Neuronal stem cell (in vitro differentiated cells): ENCODE data around the gene HNRNPA2B1.
"Not testable (repeated sequence)": the region's sequence is repeated elsewhere in the genome, so short reads cannot be mapped to it uniquely, and the experiment has no call there.

Source experiments
- DNase-seq: peaks from one replicate; pipeline ENCODE4 v3.0.0-alpha.2; 2013; ENCODE audit warnings: low spot score
- H2AFZ ChIP-seq: one replicate; pipeline ENCODE4 v1.6.1; 2013; ENCODE audit warnings: mild to moderate bottlenecking, low read length, inconsistent platforms
- H2AK5ac ChIP-seq: 2 replicates; pipeline ENCODE4 v1.6.1; 2013; ENCODE audit warnings: low read depth, mild to moderate bottlenecking, inconsistent platforms, low read length, moderate library complexity, mixed read lengths
- H2BK120ac ChIP-seq: 2 replicates; pipeline ENCODE4 v1.6.1; 2013; ENCODE audit warnings: low read depth, mild to moderate bottlenecking, inconsistent platforms, low read length, moderate library complexity, mixed read lengths
- H2BK12ac ChIP-seq: one replicate; pipeline ENCODE4 v1.6.1; 2013; ENCODE audit warnings: low read length, inconsistent platforms
- H2BK15ac ChIP-seq: 2 replicates; pipeline ENCODE4 v1.6.1; 2013; ENCODE audit warnings: mild to moderate bottlenecking, low read length, inconsistent platforms, mixed read lengths
- H2BK5ac ChIP-seq: one replicate; pipeline ENCODE4 v1.6.1; 2013; ENCODE audit warnings: inconsistent platforms, mild to moderate bottlenecking, low read length, moderate library complexity
- H3K14ac ChIP-seq: one replicate; pipeline ENCODE4 v1.6.1; 2013; ENCODE audit warnings: low read length, inconsistent platforms
- H3K18ac ChIP-seq: 2 replicates; pipeline ENCODE4 v1.6.1; 2013; ENCODE audit warnings: low read length, inconsistent platforms
- H3K23ac ChIP-seq: 2 replicates; pipeline ENCODE4 v1.6.1; 2013; ENCODE audit warnings: low read depth, mild to moderate bottlenecking, mixed read lengths, low read length, inconsistent platforms; ENCODE audit not compliant: poor library complexity
- H3K27ac ChIP-seq: replicated peaks from 3 replicates; pipeline ENCODE4 v1.5.1; 2013; ENCODE audit warnings: low read length, inconsistent platforms
- H3K27me3 ChIP-seq, 3 experiments: 2 replicates each; pipeline ENCODE4 v1.6.1; 2013; ENCODE audit warnings: low read length in 3 of 3, mild to moderate bottlenecking in 2 of 3, inconsistent platforms in 1 of 3, low read depth in 1 of 3, mixed read lengths in 1 of 3, moderate library complexity in 1 of 3; ENCODE audit not compliant: control insufficient read depth in 3 of 3, insufficient read depth in 3 of 3
- H3K36me3 ChIP-seq, 2 donors: replicated peaks in 1 of 2; 2 replicates each; pipeline ENCODE4 v1.6.1; 2013; ENCODE audit warnings: low read length in 2 of 2; ENCODE audit not compliant: control insufficient read depth in 2 of 2, insufficient read depth in 2 of 2
- H3K4ac ChIP-seq: 2 replicates; pipeline ENCODE4 v1.6.1; 2013; ENCODE audit warnings: inconsistent platforms, mild to moderate bottlenecking, low read length, moderate library complexity
- H3K4me1 ChIP-seq, 2 donors: 1 replicate in 1 of 2; 2 replicates in 1 of 2; pipeline ENCODE4 v1.6.1; 2013; ENCODE audit warnings: low read length in 2 of 2, low read depth in 1 of 2; ENCODE audit not compliant: control insufficient read depth in 2 of 2, insufficient read depth in 1 of 2
- H3K4me2 ChIP-seq: one replicate; pipeline ENCODE4 v1.6.1; 2013; ENCODE audit warnings: mild to moderate bottlenecking, low read length, inconsistent platforms; ENCODE audit not compliant: insufficient read depth, poor library complexity, severe bottlenecking
- H3K4me3 ChIP-seq, 2 donors: 2 replicates each; pipeline ENCODE4 v1.5.1; 2013; ENCODE audit warnings: low read length in 2 of 2, mild to moderate bottlenecking in 2 of 2, inconsistent platforms in 1 of 2, moderate library complexity in 1 of 2
- H3K79me1 ChIP-seq: one replicate; pipeline ENCODE4 v1.6.1; 2013; ENCODE audit warnings: low read depth, mild to moderate bottlenecking, inconsistent platforms, low read length, moderate library complexity
- H3K9ac ChIP-seq: one replicate; pipeline ENCODE4 v1.6.1; 2013; ENCODE audit warnings: mild to moderate bottlenecking, low read depth, low read length, inconsistent platforms; ENCODE audit not compliant: poor library complexity
- H3K9me3 ChIP-seq, 2 donors: replicated peaks in 1 of 2; 2 replicates each; pipeline versions ENCODE3 to v1.6.1; 2013; ENCODE audit warnings: low read length in 2 of 2, mild to moderate bottlenecking in 2 of 2, inconsistent platforms in 1 of 2, low read depth in 1 of 2, mixed read lengths in 1 of 2, moderate library complexity in 1 of 2; ENCODE audit not compliant: control insufficient read depth in 2 of 2, insufficient read depth in 1 of 2
- H4K8ac ChIP-seq: one replicate; pipeline ENCODE4 v1.6.1; 2013; ENCODE audit warnings: low read depth, mild to moderate bottlenecking, inconsistent platforms, low read length, moderate library complexity
- H4K91ac ChIP-seq: one replicate; pipeline ENCODE4 v1.6.1; 2013; ENCODE audit warnings: low read length, low read depth, mild to moderate bottlenecking, inconsistent platforms; ENCODE audit not compliant: poor library complexity
- WGBS, 2 donors: extraction: QIAGEN DNeasy Blood & Tissue Kit; methylation state at CpG; one replicate each; pipeline ENCODE4 v1.1.7; 2013; ENCODE audit warnings: missing lambda C conversion rate in 2 of 2, mixed read lengths in 1 of 2; ENCODE audit not compliant: insufficient read length in 2 of 2, insufficient replicate concordance in 1 of 2; ENCODE audit errors: extremely low coverage in 2 of 2; 5-methylcytosine and 5-hydroxymethylcytosine counted together

The HNRNPA2B1 gene

DNA sequence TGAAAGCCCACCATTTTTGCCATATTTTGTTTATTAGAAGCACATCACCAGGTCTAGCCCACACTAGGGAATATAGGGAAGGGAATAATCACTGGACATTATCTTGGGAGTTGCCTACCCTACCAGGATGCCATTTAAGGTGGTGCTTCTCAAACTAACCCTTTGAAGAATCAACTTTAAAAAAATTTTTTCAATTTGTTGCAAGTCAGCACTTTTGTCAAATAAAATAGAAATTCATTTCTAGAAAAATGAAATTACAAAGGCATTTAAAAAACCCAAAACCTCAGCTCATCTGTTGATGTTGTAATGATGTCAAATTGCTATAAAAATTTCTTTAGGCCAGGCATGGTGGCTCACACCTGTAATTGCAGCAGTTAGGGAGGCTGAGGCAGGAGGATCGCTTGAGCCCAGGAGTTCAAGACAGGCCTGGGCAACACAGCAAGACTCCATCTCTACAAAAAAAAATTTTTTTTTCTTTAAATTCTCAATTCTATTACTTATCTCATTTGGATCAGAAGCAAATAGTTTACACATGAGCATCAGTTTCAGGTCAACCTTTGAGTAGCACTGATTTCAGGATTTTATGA is 51.1 kb downstream of the HNRNPA2B1 start:
- DNase-seq, result no peak

DNA sequence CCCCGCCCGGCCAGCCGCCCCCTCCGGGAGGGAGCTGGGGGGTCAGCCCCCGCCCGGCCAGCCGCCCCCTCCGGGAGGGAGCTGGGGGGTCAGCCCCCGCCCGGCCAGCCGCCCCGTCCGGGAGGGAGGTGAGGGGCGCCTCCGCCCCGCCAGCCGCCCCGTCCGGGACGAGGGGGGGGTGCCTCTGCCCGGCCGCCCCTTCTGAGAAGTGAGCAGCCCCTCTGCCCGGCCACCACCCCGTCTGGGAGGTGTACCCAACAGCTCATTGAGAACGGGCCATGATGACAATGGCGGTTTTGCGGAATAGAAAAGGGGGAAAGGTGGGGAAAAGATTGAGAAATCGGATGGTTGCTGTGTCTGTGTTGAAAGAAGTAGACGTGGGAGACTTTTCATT is 52.2 kb downstream of the HNRNPA2B1 start:
- not testable (repeated sequence) for H3K18ac ChIP-seq, H3K23ac ChIP-seq, H3K14ac ChIP-seq, H3K4me2 ChIP-seq, H4K8ac ChIP-seq, H3K9me3 ChIP-seq, H3K36me3 ChIP-seq, H2BK120ac ChIP-seq, H2BK15ac ChIP-seq, H3K4ac ChIP-seq, H3K79me1 ChIP-seq, H3K9ac ChIP-seq, DNase-seq, H3K27ac ChIP-seq, H4K91ac ChIP-seq, H3K4me1 ChIP-seq, H2AK5ac ChIP-seq, H3K4me3 ChIP-seq, H2BK12ac ChIP-seq, H2AFZ ChIP-seq, H2BK5ac ChIP-seq
- no CpG with 5 or more reads among the region's 29 CpGs for WGBS, 2 donors
- peaks cover 7 to 41% (median 15%) of the 10 kb centered on the region in 3 experiments for H3K27me3 ChIP-seq

More for the DNA sequence above, 51.1 kb downstream of the HNRNPA2B1 start:
- no peak overlapping the region for H3K9ac ChIP-seq
- H3K23ac ChIP-seq, result no peak overlapping the region
- H2AFZ ChIP-seq, result no peak overlapping the region
- H3K4me1 ChIP-seq, result peaks cover 0 to 9% of the 10 kb centered on the region in 2 donors
- WGBS, 2 donors, result no CpG with 5 or more reads among the region's 1 CpG
- H3K18ac ChIP-seq, result no peak overlapping the region
- no peak overlapping the region for H2BK120ac ChIP-seq
- no peak overlapping the region for H4K91ac ChIP-seq
- no peak overlapping the region for H4K8ac ChIP-seq
- no peak overlapping the region for H2AK5ac ChIP-seq
- peaks cover 5 to 6% of the 10 kb centered on the region in 2 donors for H3K9me3 ChIP-seq
- H3K36me3 ChIP-seq, result no peaks in the 10 kb centered on the region
- H3K4me2 ChIP-seq, result no peak overlapping the region
- no peak overlapping the region for H2BK5ac ChIP-seq
- peaks cover 9 to 53% (median 27%) of the 10 kb centered on the region in 3 experiments for H3K27me3 ChIP-seq
- H3K79me1 ChIP-seq, result no peaks in the 10 kb centered on the region
- H3K14ac ChIP-seq, result no peak overlapping the region
- no peak overlapping the region for H3K4ac ChIP-seq
- no peak overlapping the region for H2BK15ac ChIP-seq
- H2BK12ac ChIP-seq, result no peak overlapping the region
- no peak overlapping the region for H3K4me3 ChIP-seq
- H3K27ac ChIP-seq, result no peak overlapping the region

DNA sequence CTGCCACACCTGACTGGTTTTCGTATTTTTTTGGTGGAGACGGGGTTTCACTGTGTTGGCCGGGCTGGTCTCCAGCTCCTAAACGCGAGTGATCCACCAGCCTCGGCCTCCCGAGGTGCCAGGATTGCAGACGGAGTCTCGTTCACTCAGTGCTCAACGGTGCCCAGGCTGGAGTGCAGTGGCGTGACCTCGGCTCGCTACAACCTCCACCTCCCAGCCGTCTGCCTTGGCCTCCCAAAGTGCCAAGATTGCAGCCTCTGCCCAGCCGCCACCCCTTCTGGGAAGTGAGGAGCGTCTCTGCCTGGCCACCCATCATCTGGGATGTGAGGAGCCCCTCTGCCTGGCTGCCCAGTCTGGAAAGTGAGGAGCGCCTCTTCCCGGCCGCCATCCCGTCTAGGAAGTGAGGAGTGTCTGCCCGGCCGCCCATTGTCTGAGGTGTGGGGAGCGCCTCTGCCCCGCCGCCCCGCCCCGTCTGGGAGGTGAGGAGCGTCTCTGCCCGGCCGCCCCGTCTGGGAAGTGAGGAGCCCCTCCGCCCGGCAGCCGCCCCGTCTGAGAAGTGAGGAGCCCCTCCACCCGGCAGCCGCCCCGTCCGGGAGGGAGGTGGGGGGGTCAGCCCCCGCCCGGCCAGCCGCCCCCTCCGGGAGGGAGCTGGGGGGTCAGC is 52.8 kb downstream of the HNRNPA2B1 start:
- not testable (repeated sequence) for H2BK12ac ChIP-seq, H2AFZ ChIP-seq, H3K18ac ChIP-seq, H3K4me2 ChIP-seq, H2AK5ac ChIP-seq, H3K36me3 ChIP-seq, H2BK120ac ChIP-seq, H3K4ac ChIP-seq, H3K4me3 ChIP-seq, H3K79me1 ChIP-seq, H3K9me3 ChIP-seq, H2BK5ac ChIP-seq, H3K4me1 ChIP-seq, H3K14ac ChIP-seq, DNase-seq, H4K91ac ChIP-seq, H4K8ac ChIP-seq, H3K23ac ChIP-seq, H2BK15ac ChIP-seq, H3K27ac ChIP-seq, H3K9ac ChIP-seq
- H3K27me3 ChIP-seq, result peaks cover 3 to 35% (median 10%) of the 10 kb centered on the region in 3 experiments
- WGBS, 2 donors, result no CpG with 5 or more reads among the region's 43 CpGs

DNA sequence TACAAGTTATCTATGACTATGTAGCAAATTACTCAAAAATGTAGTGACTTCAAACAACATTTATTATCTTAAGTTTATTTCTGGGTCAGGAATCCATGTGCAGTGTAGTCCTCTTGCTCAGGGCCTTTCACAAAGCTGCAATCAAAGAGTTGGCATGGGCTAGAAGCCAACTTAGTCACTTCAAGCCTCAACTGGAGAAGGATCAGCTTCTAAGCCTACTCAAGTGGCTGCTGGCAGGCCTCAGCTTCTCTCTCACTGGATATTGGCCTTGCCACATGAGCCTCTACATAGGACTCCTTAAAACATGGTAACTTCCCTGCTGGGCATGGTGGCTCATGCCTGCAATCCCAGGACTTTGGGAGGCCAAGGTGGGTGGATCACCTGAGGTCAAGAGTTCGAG is 53.5 kb downstream of the HNRNPA2B1 start:
- no peak overlapping the region for H2AK5ac ChIP-seq
- no peaks in the 10 kb centered on the region for H3K36me3 ChIP-seq
- no peak overlapping the region for H2AFZ ChIP-seq
- no peak overlapping the region for H2BK15ac ChIP-seq
- H3K4me3 ChIP-seq, result no peak overlapping the region
- H3K27ac ChIP-seq, result no peak overlapping the region
- no peak overlapping the region for H3K18ac ChIP-seq
- no peak overlapping the region for H3K4me2 ChIP-seq
- H3K27me3 ChIP-seq, result peaks cover 0 to 28% (median 2%) of the 10 kb centered on the region in 3 experiments
- no peak overlapping the region for H3K9ac ChIP-seq
- no peak for DNase-seq
- no peak overlapping the region for H4K91ac ChIP-seq
- H2BK120ac ChIP-seq, result no peak overlapping the region
- whole genome bisulfite sequencing, 2 donors, result no CpG with 5 or more reads among the region's 1 CpG
- no peak overlapping the region for H2BK5ac ChIP-seq
- no peak overlapping the region for H2BK12ac ChIP-seq
- H3K14ac ChIP-seq, result no peak overlapping the region
- H3K4ac ChIP-seq, result no peak overlapping the region
- no peaks in the 10 kb centered on the region for H3K79me1 ChIP-seq
- H3K23ac ChIP-seq, result no peak overlapping the region
- peaks cover 0 to 2% of the 10 kb centered on the region in 2 donors for H3K4me1 ChIP-seq
- H3K9me3 ChIP-seq, result peaks cover 0 to 3% of the 10 kb centered on the region in 2 donors
- no peak overlapping the region for H4K8ac ChIP-seq
